MV-4-11 (cell line): ENCODE results near the gene PYROXD2.

ENCODE experiments used
- DNase-seq: peaks from one replicate; lab custom pipeline; 2025; lab: John Stamatoyannopoulos, UW

The PYROXD2 gene

DNA sequence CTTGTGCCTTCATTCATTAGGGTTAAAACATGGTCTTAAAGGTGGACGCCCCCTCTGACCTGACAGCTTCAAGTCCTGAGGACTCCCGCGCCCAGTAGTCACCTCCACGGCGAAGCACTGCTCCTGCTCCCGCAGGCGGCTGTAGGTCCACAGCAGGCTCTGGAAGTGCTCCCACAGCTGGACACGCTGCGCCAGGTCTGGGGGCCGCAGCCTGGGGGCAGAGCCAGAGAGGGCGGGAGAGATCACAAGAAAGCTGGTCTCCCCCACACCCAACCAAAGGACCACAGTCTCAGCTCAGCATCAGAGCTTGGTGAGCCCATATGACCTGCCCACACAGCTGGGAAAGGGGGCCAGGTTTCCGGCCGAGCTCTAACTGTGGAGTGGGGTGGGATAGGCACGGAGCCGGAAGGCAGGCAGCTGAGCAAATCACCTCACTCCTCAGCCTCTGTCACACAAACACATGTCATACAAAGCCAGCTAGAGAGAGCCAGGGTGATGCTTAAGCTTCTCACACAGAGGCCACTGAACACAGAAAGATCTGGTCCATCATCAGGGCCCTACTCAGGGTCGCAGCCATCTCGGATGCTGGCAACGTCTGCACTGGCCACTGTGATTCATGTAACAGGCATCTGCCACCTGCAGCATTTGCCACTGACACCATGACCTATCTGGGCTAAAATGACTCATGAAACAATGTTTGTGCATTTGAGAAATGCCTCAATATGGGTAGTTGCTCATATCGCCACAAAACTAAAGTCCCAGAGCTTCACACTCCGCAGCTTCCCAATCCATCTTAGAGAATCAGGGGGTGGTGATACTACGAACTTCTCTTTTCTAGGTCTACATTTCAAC is 19.1 kb upstream of the PYROXD2 start:
- DNase-seq, result no peak

DNA sequence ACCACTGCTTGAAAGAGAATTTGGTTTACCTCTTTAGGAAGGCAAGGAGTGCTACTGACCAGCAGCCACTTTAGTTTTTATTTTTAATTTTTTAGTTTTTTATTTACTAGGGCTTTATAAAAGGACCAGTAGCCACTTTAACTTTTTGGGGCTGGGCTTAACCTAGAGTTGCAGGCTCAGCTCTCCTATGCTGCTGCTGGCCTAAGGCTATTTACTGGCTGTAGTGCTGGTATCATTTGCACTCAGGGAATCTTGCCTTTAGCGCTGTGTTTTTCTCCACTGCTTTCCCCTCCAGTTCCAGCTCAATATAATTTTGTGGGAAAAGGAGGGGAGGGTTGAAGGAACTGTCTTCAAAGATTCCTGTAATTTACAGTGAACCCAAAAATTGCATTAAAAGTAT is 18.4 kb upstream of the PYROXD2 start:
- DNase-seq, result no peak

DNA sequence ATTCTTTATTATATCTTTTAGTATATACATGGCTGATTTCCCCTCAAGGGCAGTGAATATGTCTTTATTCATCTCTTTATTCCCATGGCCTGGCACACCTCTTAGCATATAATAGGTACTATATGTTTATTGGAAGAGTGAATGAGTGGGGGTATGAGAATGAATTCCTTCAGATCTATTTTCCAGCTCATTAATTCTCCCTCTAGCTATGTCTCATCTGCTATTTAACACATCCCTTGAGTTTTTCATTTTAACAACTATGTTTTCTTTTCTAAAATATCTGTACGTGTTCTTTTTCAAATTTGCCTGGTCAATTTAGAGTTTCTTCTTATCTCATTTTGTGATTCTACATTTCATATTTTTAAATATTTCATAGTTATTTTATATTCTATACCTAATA is 17.3 kb upstream of the PYROXD2 start:
- no peak for DNase-seq

DNA sequence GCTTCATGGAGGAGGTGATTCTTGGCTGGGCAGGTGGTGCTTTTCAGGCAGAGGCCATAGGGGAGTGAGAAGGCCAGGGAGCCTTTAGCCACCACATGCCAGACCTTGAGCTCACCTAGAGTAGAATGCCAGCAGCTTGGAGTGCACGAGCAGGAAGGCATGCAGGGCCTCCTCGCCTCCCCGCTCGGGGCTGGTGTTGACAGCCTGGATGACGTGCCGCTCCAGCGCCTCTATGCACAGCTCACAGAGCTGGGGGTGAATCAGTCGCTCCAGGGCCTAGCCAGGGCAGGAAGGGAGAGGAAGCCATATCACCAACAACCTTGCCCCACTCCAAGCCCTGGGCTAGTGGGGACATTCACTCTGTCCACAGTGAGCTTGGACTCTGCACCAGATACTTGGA is 16.0 kb upstream of the PYROXD2 start:
- no peak for DNase-seq

DNA sequence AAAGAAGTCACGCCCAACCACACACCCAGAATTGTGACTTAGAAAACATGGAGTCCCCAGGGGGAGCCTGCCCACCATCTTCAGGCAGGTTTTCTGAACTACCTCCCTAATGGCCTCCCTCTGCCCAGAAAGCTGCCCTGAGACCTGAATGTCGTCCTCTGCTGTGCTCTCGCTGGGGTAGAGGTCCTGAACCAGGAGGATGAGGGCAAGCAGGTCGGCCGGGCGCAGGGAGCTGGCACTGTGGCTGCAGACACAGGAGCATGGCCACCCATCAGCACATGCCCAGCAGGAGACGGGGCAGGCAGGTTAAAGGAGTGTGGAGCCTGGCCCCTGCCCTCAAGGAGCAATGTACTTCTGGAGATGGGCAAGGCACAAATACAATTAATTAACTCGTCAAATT is 15.4 kb upstream of the PYROXD2 start:
- DNase-seq, result no peak

DNA sequence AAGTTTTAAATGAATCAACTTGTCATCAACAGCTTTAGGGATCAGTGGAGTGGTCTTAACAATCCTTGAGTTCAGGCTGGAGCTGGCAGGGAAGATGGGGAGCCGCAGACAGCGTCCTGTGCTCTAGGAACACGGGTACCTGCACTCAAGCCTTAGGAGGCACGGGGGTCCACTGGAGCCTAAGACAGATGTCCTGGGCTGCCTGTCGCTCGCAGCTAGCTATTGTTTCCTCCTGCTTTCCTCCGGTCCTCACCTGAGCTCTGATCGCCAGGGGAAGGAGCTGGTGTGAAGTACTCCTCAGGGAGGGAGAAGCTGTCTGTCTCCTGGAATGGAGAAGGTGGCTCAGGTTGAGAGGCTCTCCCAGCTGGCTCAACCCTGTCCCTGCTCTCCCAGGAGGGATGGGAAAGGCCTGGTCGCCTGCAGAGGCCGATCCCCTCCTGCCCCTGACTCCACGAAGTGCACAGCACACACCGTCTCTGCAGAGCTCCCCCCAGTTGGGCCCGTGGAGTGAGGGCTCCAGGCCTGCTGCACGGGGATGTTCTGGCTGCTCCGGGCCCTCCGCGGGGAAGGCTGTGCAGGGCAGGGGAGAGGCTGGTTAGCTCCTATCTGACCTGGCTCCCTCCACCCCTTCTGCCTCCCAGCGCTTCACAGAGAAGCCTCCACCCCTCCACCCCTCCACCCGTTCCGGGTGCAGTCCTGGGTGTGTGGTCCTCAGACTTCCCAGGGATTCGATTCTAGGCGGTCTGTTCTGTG is 14.5 kb upstream of the PYROXD2 start:
- no peak for DNase-seq

DNA sequence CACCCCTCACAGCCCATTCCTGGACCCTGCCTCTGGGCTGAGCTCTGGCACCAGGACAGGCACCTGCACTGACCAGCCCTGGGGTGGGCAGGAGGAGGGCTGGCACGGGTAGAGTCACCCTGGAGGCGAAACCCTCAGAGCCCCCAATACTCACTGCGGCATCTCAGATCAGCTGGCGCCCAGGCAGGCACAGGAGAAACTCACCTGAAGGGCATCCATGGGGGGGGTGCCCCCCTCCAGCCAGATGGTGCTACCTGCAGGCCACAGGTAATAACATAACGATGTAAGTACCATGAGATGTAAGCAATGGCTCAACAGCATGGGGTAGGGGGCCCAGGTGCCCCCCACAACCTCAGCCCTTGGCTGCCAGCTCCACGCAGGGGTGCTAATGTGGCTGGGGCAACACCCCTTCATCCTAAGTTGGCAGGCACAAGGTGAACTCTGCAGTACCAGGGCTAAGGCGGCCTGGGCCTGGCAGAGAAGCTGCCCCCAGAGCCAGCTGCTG is 12.1 kb upstream of the PYROXD2 start:
- no peak for DNase-seq

DNA sequence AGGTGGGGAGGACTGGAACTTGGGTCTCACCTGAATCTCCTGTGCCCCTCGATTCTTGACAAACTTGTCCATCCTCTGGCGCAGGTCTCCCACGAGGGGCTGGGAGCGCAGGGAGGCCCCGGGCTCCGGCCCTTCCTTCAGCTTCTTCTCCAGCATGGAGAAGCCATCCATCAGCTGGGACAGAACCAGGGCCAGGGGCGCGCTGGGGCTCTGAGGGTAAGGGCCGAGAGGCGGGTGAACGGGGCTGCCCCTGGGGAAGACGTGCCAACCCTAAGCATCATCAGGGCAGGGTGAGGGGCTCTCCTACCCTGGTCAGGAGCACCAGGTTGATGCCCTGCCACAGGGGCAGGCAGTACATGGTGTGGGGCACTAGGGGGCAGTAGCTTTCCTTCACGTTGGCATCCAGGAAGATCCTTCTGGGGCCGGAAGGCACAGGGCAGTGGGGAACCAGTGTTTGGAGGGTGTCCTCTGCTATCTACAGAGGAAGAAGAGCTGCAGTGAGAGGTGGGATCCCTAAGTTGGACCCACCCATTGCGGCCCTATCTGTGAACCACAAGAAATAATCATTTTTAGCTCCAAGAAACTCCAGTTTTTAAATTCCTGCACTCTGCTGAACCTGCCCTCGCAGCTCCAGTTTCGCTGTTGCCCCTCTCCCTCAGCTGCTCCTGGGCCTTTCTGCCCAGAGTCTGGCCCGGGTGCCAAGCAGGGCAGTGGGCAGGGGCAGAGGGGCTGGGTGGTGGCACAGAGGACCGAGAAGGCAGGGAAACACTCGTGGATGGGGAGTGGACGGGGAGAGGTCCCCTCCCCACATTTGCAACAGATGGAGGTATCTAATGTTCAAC is 10.8 kb upstream of the PYROXD2 start:
- peak; percentile 22 for DNase-seq

DNA sequence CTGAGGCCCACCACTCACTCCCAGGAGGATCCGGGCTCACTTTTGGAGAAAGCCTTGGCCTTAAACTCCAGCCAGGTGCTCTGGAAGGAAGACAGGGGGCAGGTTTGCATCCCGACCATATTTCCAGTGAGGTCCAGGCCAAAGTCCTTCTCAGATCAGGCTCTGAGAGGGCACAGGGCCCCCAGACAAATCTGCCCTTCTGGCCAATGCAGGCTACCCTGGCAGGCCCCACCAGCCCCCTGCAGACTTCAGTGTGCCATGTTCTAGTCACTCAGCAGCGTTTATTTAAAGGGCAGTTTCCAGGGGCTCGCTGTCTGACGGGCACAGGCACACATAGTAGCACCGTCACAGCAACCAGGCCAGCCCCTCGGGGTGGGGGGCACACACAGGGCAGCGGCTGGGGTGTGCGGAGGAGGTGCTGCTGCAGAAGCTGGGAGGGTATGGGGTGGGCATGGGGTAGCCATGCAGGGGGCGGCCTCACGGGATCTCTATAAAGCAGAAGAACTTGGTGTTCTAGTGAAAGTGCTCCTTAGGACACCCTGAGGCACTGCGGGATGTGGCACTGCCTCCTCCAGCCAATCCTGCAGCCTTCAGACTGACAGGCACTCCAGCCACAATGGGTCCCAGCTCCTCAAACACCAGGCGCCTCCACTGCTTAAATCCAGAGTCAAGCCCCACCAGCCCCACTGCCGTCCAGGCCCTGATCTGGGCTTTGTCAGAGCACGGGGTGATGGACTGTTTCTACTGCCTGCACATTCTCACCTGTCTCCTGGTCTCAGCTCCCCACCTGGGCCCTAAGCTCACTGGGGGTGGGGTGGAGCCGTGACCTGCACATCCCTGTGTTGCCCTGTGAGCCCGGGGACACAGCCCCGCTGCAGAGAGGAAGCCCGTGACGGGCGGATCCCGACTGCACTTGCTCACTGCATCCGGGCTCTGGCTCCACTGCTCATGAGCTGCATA is 9.6 kb upstream of the PYROXD2 start:
- no peak for DNase-seq

DNA sequence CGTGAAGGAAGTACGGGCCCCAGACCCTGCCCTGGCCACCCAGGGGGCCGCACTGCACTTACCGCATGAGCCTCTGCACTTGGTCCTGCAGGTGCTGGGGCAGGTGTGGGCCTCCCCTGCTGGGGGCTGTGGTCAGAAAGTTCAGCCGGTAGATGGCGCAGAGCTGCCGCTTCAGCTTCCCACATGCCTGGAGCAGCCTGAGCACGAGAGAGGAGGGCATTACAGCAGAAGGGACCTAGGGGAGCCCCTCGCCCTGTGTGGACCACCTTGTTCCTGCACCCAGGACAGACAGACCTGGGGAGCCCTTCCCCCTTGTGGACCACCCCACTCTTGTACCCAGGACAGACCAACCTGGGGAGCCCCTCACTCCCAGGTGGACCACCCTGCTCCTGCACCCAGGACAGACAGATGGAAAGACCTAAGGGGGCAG is 8.7 kb upstream of the PYROXD2 start:
- DNase-seq, result no peak

DNA sequence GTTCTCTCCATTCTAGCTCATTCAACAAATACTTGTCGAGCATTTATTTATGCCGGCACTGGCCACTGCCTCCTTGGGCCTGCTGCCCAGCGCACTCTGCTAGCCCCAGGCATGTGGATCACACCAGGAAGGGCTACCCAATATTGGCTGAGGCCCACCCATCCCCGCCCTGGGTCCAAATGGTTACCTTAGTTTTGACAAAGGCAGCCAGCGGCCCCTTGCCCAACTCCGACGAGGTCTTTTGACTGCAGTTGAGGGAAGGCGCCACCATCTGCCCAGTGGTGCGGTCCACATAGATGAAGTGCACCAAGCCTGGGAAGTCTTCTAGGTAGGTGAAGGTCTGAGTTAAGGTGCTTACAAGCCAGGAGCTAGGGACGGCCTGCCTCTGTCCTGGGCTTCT is 7.2 kb upstream of the PYROXD2 start:
- DNase-seq, result no peak

DNA sequence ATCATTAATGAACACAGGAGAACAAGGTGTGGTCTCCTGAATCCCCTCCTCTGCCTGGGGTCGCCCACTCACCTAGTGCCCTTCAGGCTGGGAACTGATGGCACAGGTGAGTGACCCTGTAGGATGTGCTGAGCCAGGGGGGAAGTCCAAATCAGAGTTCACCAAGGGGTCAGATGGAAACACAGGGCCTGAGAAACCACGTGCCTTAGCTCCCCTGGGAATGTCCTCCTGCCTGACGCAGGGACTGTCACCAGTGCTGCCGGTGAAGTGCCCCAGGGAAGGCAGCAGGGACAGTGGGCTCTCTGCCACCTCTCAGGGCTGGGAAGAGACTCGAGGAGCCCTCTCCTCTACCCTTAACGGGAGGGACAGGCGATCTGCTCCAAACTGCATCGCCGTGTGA is 5.8 kb upstream of the PYROXD2 start:
- no peak for DNase-seq

DNA sequence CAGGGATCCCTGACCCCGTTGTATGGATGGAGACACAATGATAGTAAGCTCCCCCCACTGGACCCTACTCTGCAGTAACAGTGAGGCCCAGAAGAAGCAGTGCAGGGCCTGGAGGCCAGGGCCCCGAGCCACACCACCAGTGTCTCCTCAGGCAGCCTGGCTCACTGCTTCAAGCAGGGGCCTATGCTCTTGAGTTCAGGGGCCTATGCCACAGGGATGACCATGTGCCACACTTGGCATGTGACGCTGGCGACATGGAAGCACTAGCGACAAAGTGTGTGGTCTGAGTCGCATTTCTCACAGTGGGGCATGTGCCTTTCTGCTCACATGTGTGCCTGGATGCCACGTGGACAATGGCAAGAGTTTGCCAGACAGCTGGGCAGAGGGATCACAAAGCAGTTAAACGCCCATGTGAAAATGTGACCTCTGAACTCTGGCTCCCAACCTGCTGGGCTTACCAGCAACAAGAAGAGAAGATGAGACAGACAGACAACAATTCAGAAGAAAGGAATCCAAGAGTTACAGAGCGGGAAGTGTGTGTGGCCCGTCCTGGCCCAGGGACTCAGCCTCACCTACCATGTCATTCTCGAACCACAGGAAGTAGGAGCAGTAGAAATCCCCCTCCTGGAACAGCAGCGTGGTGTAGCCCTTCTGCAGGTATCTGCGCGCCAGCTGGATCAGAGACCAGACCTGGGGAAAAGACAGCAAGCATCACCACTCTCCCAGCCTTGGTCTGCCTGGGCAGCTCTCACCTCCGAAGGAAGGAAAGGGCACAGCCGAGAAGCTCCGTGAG is 4.7 kb upstream of the PYROXD2 start:
- DNase-seq, result no peak

DNA sequence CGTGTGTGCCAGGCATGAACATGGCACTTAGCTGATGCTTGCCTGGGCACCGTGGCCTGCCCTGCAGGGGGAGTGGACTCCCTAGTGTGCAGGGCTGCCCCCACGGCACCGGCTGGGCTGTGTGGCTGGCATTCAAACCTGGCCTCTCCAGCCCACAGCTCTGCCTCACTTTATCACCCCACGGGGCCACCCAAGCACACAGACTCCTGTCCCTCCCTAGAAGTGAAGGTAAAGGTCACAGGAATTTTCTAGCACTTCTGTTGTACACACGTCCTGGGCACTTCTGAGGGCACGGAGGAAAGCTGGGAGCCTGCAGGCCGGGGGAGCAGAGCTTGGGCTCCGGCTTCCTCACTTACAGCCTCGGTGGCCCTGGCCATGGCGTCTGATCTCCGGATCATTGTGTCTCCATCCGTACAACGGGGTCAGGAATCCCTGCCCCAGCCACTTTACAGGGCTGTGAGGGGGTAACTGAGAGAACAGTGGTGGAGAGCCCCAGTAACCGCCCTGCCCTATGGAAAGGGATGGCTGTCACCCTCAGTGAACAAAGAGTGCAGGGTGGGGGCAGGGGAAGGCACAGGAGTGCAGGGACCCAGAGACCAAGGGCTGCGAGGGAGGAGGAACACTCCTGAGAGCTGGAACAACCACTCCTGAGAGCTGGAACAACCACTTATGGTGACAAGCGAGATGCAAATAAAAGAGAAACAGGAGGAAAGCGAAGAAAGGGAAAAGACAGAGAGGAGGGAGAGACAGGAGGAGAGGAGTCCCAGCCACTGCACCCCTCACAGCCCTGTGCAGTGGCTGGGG is 3.9 kb upstream of the PYROXD2 start:
- no peak for DNase-seq

DNA sequence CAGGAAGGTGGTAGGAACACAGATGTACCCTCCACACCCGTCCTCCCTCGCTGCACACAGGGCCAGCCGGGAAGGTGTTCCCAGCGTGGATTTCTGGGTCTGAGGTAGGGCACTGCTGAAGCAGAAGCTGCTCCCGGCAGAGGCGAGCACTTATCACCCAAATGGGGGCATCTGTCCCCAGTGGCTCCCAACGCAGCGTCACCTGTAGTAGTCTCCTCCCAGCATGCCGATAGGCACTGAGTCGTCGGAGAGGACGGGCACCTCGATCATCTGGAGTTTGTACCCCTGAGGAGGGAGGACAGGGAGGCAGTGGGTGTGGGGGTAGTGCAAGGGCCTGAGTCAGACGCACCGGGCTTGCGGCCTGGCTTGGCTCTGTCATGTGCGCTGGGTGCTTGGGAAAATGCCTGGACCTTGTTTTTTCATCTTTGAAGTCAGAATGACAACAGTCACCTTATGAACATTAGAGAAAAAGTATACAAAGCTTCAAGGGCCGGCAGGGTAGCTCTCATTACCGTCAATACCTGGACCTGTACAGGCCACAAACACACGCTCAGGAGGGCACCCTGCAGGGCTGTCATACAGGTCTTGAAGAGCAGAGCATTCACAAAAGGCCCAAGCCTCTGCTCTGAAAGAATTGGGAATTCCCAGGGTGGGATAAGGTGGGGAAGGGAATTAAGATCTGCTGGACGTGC is 3.1 kb upstream of the PYROXD2 start:
- no peak for DNase-seq

DNA sequence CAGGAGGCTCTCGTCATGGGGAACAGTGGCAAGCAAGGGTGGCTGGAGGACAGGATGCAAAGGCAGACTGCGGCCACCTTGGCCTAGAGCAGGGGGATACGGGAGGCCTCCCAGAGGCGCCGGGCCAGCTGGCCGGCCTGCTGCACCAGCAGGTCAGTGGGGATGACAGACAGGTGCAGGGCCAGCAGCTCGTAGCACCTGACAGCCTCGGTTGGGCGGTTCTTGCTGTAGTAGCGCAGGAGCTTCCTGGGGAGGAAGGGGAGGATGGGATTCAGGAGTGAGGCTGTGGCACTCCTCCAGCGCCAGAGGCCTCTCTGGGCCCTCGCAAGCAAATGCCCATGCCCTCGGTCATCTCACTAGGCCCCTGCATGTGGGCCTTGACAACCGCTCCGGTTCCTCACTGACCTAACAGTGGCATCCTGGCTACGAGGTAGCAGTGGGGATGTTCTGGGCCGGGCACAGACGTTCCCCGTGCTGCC is 2.5 kb upstream of the PYROXD2 start:
- DNase-seq, result no peak

DNA sequence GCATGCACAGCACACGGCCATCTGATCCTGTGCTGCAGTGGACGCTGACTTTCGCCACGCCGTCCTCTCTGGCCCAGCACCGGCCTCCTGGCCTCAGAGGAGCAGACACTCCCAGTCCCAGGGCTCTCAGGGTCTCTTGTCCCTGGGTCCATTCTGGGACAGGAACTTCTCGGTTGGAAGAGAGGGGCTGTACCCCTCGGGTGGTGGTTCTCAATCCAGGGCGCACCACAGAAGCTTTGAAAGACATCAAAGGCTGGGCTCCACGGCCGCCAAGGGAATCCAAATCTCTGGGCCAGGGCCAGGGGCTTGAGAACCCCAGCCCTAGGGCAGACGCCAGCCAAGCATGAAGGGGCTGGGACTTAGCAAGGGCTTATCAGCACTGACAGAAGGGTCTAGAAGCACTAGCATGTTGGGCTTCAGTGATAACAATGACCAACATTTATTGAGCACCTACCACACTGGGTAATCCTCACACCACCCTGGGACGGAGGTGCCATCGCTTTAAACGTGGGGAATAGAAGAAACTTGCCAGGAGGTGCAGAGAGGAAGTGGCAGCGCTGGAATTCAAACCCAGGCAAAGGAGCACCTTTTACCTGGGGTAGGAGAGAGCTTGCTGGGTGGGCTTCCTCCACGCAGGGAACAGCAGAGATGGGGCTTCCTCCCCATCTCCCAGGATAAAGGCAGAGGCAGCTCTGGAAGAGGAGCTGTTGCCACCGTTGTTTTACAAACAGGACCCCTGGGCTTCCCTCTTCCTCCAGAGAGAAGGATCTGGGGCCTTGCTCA is 1.8 kb upstream of the PYROXD2 start:
- no peak for DNase-seq

DNA sequence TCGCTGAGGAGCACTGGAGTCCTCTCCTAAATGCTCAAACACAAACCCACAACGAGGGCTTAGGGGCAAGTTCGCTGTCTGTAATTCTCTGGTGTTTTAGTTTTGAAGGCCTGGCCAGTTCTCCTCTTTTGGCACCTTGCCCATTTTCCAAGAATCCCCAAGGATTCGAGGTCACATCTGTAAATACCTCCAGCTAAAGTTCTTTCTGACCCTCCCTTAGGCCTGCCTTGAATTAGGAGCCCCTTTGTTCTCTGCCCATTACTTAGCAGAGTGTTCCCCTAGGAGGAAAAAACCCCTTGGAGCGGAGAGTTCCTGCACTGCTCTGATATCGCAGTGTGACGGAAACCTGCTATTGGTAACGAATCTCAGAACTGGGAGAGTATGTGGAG is 743 bp upstream of the PYROXD2 start:
- no peak for DNase-seq
